ENCODE results near the gene PTAR1.

The PTAR1 gene

GRCh38 chr9:69748304-69748703 lies 11.5 kb downstream of the PTAR1 start:
- FAIRE-seq, result no peak

- FAIRE-seq, result no peak
Observed at GRCh38 chr9:69746859-69747560, 12.8 kb downstream of the PTAR1 start.

- no peak for FAIRE-seq
Observed at GRCh38 chr9:69745716-69746437, 13.9 kb downstream of the PTAR1 start.

GRCh38 chr9:69744688-69745380 lies 15.0 kb downstream of the PTAR1 start:
- no peak for FAIRE-seq

GRCh38 chr9:69743930-69744329 lies 15.9 kb downstream of the PTAR1 start:
- FAIRE-seq, result no peak

- no peak for FAIRE-seq
Observed at GRCh38 chr9:69740872-69741505, 18.8 kb downstream of the PTAR1 start.

- FAIRE-seq, result no peak
Observed at GRCh38 chr9:69731348-69731747, 28.5 kb downstream of the PTAR1 start.

- no peak for FAIRE-seq
Observed at GRCh38 chr9:69719983-69720382, 39.8 kb downstream of the PTAR1 start.

GRCh38 chr9:69719367-69719766 lies 40.4 kb downstream of the PTAR1 start:
- FAIRE-seq, result no peak

GRCh38 chr9:69718218-69718617 lies 41.6 kb downstream of the PTAR1 start:
- no peak for FAIRE-seq

- FAIRE-seq, result no peak
Observed at GRCh38 chr9:69715825-69716224, 44.0 kb downstream of the PTAR1 start.

GRCh38 chr9:69715096-69715495 lies 44.7 kb downstream of the PTAR1 start:
- no peak for FAIRE-seq

GRCh38 chr9:69697475-69697874 lies 62.3 kb downstream of the PTAR1 start:
- FAIRE-seq, result no peak

GRCh38 chr9:69696802-69697201 lies 63.0 kb downstream of the PTAR1 start:
- no peak for FAIRE-seq

- FAIRE-seq, result no peak
Observed at GRCh38 chr9:69689991-69690538, 69.7 kb downstream of the PTAR1 start.

- FAIRE-seq, result no peak
Observed at GRCh38 chr9:69683927-69684326, 75.9 kb downstream of the PTAR1 start.

GRCh38 chr9:69678843-69679538 lies 80.8 kb downstream of the PTAR1 start:
- FAIRE-seq, result no peak

GRCh38 chr9:69677931-69678330 lies 81.9 kb downstream of the PTAR1 start:
- FAIRE-seq, result no peak

GRCh38 chr9:69675563-69675962 lies 84.2 kb downstream of the PTAR1 start:
- no peak for FAIRE-seq

GRCh38 chr9:69674716-69675438 lies 84.9 kb downstream of the PTAR1 start:
- FAIRE-seq, result no peak

GRCh38 chr9:69674112-69674685 lies 85.6 kb downstream of the PTAR1 start:
- FAIRE-seq, result no peak

- FAIRE-seq, result no peak
Observed at GRCh38 chr9:69673311-69673640, 86.5 kb downstream of the PTAR1 start.
